HCT116 (cell line): ENCODE data around the gene PRKCZ.

Experiments
- EGR1 ChIP-seq: IDR thresholded peaks from 2 replicates; pipeline ENCODE4 v1.6.1; 2012; ENCODE audit warnings: low read depth
- EZH2 ChIP-seq: fragments of 200-600 bp; sonication (generic); IDR thresholded peaks from 2 replicates; pipeline ENCODE4 v1.6.1; 2017; ENCODE audit warnings: antibody characterized with exemption, mixed run types
- EZH2phosphoT487 ChIP-seq: fragments of 200-600 bp; IDR thresholded peaks from 2 replicates; pipeline ENCODE4 v1.6.1; 2018; ENCODE audit warnings: antibody characterized with exemption, borderline replicate concordance
- JUND ChIP-seq: IDR thresholded peaks from 2 replicates; pipeline ENCODE4 v1.6.1; 2012
- POLR2A ChIP-seq: IDR thresholded peaks from 2 replicates; pipeline ENCODE4 v1.7.0; 2011; ENCODE audit warnings: borderline replicate concordance; ENCODE audit not compliant: insufficient read depth, insufficient read length; ENCODE audit errors: extremely low read depth
- POLR2AphosphoS5 ChIP-seq: IDR thresholded peaks from 2 replicates; pipeline ENCODE4 v1.6.1; 2011; ENCODE audit warnings: mild to moderate bottlenecking, low read depth, low read length, moderate library complexity
- RAD21 ChIP-seq: IDR thresholded peaks from 2 replicates; pipeline ENCODE4 v1.6.1; 2012; ENCODE audit warnings: low read depth, mild to moderate bottlenecking
- REST ChIP-seq: IDR thresholded peaks from 2 replicates; pipeline ENCODE4 v1.6.1; 2012; ENCODE audit warnings: low read depth
- SIN3A ChIP-seq: IDR thresholded peaks from 2 replicates; pipeline ENCODE4 v1.6.1; 2012; ENCODE audit warnings: low read depth
- SRF ChIP-seq: IDR thresholded peaks from 2 replicates; pipeline ENCODE4 v1.6.1; 2012; ENCODE audit warnings: low read depth
- ZFX ChIP-seq: fragments of 450-650 bp; IDR thresholded peaks from 2 replicates; pipeline ENCODE4 v1.6.1; 2017
- ZNF274 ChIP-seq: fragments of 200-500 bp; sonication (Bioruptor generic); IDR thresholded peaks from 2 replicates; pipeline ENCODE4 v1.6.1; 2014; ENCODE audit warnings: mild to moderate bottlenecking, low read depth, low read length, inconsistent platforms
- TF ChIP-seq, protein P1 (sequence below), 3 experiments: fragments of 200-600 bp in 1 of 3; sonication (generic) in 1 of 3; IDR thresholded peaks in 2 of 3; conservative IDR thresholded peaks in 1 of 3; 2 replicates each; pipeline ENCODE4 v1.5.1; 2012 to 2017; ENCODE audit warnings: low read depth in 2 of 3, low read length in 2 of 3, antibody characterized with exemption in 1 of 3, borderline replicate concordance in 1 of 3, control low read depth in 1 of 3, mild to moderate bottlenecking in 1 of 3, mixed read lengths in 1 of 3, mixed run types in 1 of 3, moderate library complexity in 1 of 3; ENCODE audit not compliant: insufficient read depth in 1 of 3

DNA sequence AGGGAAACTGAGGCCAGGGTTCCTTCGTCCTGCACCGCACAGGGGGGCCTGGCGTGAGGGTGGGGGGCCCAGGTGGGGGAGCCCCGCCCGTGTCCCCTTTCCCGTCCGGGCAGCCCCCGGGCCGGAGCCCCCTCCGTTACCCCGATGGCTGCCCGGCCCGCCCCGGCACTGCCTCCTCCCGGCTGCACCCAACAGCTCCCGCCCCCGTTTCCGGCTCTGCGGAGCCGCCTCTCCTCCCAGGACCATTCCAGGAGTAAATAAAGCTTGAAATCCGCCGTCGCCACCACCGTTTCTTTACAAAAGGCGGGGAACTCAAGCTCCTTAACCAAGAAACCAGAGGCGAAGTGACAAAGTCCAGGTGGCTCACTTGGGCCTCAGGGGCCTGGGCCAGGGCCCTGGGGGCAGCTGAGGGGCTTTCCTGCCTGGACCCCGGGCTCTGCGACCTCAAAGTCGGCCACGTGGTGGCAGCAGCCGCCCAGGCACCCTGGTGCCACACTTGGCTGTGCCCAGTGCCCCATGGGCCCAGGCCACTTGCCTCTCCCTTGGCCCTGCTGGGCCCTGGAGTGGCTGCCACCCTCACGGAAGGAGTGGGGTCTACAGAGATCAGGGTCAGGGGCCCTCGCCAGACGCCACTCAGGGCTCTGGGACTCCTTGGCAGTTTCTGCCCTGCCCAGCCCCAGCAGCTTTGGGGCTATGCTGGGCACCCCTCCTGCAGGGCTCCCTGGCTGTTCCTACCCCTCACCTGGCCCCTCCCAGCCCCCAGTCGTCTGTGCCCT lies 144.9 kb downstream of the PRKCZ start:
- TF ChIP-seq, protein P1, sequence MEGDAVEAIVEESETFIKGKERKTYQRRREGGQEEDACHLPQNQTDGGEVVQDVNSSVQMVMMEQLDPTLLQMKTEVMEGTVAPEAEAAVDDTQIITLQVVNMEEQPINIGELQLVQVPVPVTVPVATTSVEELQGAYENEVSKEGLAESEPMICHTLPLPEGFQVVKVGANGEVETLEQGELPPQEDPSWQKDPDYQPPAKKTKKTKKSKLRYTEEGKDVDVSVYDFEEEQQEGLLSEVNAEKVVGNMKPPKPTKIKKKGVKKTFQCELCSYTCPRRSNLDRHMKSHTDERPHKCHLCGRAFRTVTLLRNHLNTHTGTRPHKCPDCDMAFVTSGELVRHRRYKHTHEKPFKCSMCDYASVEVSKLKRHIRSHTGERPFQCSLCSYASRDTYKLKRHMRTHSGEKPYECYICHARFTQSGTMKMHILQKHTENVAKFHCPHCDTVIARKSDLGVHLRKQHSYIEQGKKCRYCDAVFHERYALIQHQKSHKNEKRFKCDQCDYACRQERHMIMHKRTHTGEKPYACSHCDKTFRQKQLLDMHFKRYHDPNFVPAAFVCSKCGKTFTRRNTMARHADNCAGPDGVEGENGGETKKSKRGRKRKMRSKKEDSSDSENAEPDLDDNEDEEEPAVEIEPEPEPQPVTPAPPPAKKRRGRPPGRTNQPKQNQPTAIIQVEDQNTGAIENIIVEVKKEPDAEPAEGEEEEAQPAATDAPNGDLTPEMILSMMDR (IDR thresholded peaks at IDR 0.05 in 2 of 3, conservative IDR thresholded peaks at IDR 0.05 in 1 of 3; ENCODE audit: borderline replicate concordance in 1 of 3, insufficient read depth in 1 of 3, low read depth in 2 of 3, low read length in 2 of 3) = peak in 2 of 3 experiments; percentile 85 to 90; a peak in 4 of 6 replicates
- no peak for TF ChIP-seq JUND
- TF ChIP-seq EZH2phosphoT487 = no peak
- TF ChIP-seq EGR1 = no peak
- no peak for TF ChIP-seq ZNF274
- no peak; the same call in 1 of the 2 replicates for TF ChIP-seq ZFX
- TF ChIP-seq POLR2AphosphoS5 = no peak; the same call in 1 of the 2 replicates
- TF ChIP-seq EZH2 = no peak
- no peak for TF ChIP-seq SIN3A
- no peak for TF ChIP-seq RAD21
- TF ChIP-seq REST = no peak
- no peak for TF ChIP-seq SRF
- no peak for TF ChIP-seq POLR2A
